NCI-H2029 (cell line): ENCODE results near the gene POLDIP2.

ENCODE experiments used
- DNase-seq: peaks from one replicate; lab custom pipeline; 2025; lab: John Stamatoyannopoulos, UW

Gene POLDIP2

GRCh38 chr17:28317099-28317965, 40.0 kb downstream of the POLDIP2 start:
- DNase-seq: no peak

- no peak for DNase-seq
Measured at GRCh38 chr17:28315846-28316705, 41.3 kb downstream of the POLDIP2 start.

GRCh38 chr17:28313841-28314240, 43.5 kb downstream of the POLDIP2 start:
- DNase-seq: no peak

GRCh38 chr17:28306954-28307401, 50.3 kb downstream of the POLDIP2 start:
- no peak for DNase-seq

DNA sequence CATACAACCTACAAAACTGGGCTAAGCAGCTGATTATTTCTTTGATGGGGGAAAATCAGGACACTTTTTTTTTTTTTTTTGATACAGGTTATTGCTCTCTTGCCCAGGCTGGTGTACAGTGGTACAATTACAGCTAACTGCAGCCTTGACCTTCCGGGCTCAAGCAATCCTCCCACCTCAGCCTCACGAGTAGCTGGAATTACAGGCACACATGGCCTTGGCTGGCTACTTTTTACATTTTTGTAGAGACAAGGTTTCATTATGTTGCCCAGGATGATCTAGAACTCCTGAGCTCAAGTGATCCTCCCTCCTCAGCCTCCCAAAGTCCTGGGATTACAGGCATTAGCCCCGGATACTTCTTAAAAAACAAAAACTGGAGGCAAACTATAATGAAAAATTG, 58.9 kb downstream of the POLDIP2 start:
- DNase-seq: no peak
